HEK293T (cell line): ENCODE measurements around the gene SERPINA3.

Experiments
- BHLHE40 ChIP-seq: fragments of 450-650 bp; IDR thresholded peaks from 2 replicates; pipeline ENCODE4 v1.6.1; 2016; ENCODE audit warnings: mild to moderate bottlenecking, moderate library complexity, borderline replicate concordance
- ELF4 ChIP-seq: fragments of 450-650 bp; IDR thresholded peaks from 2 replicates; pipeline ENCODE4 v1.6.1; 2017; ENCODE audit warnings: antibody characterized with exemption
- L3MBTL2 ChIP-seq: fragments of 450-650 bp; conservative IDR thresholded peaks from 2 replicates; pipeline ENCODE4 v1.6.1; 2016; ENCODE audit warnings: mild to moderate bottlenecking
- SP1 ChIP-seq: fragments of 450-650 bp; IDR thresholded peaks from 2 replicates; pipeline ENCODE4 v1.6.1; 2017

DNA sequence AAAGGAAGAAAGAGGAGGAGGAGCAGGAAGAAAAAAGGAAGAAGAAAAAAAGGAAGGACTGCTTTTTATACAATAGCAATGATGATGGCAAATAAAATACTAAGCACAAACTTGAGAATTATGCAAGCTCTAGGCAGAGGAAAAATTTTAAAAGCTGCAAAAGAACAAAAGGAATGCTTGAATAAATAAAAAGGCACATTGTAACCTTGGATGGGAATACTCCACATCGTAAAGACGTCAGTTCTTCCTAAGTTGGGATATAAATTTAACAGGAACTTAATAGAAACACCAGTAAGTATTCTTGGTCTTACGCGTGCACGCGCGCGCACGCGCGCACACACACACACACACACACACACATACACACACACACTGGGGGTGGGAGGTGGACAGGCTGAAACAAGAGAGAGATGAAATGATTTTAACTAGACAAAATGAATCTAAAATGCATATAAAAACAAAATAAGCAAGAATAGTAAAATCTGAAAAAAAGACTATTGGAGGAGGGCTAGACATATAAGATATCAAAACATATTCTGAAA lies 43.0 kb downstream of the SERPINA3 start:
- no peak for TF ChIP-seq ELF4
- no peak for TF ChIP-seq BHLHE40
- no peak for TF ChIP-seq L3MBTL2
- TF ChIP-seq SP1, result no peak
